Prostate gland (tissue), 2 donors: ENCODE data around the gene SLC26A11. TPM values are rescaled to one million over a fixed set of nuclear protein-coding genes. Genes with fewer than 3 reads are reported as not detected.
A peak's percentile ranks its signal among the peaks of the same experiment; 100 is the strongest.

Experiments used
- DNase-seq: peaks from one replicate; pipeline ENCODE4 v3.0.0-alpha.2; 2019; ENCODE audit warnings: low spot score
- H3K27ac ChIP-seq, 2 donors: fragments of 200-600 bp; sonication (generic); 2 replicates each; pipeline ENCODE4 v1.5.1; 2017 to 2019
- H3K27me3 ChIP-seq: fragments of 200-600 bp; sonication (generic); replicated peaks from 2 replicates; pipeline ENCODE4 v1.5.1; 2019; ENCODE audit not compliant: insufficient read depth
- H3K36me3 ChIP-seq, 2 donors: fragments of 200-600 bp; sonication (generic); 1 replicate in 1 of 2; 2 replicates in 1 of 2; pipeline versions ENCODE4 v1.5.1 to v1.8.1; 2017 to 2019
- H3K4me1 ChIP-seq: fragments of 200-600 bp; sonication (generic); replicated peaks from 2 replicates; pipeline ENCODE4 v1.5.1; 2019
- H3K4me3 ChIP-seq, 2 donors: fragments of 200-600 bp; sonication (generic); 2 replicates each; pipeline ENCODE4 v1.5.1; 2017 to 2019
- H3K9me3 ChIP-seq: fragments of 200-600 bp; sonication (generic); 2 replicates; pipeline ENCODE4 v1.5.1; 2017
- POLR2A ChIP-seq: fragments of 450-650 bp; IDR thresholded peaks from one replicate; pipeline ENCODE4 v1.6.1; 2016; ENCODE audit warnings: antibody characterized with exemption, mild to moderate bottlenecking
- POLR2AphosphoS5 ChIP-seq: sonication (generic); formaldehyde crosslinking; IDR thresholded peaks from one replicate; pipeline ENCODE4 v1.6.1; 2017; ENCODE audit warnings: antibody characterized with exemption
- WGBS: methylation state at CpG from one replicate; pipeline ENCODE4 v1.1.5; 2018; 5-methylcytosine and 5-hydroxymethylcytosine counted together
- intact Hi-C: fragments of 100-400 bp; cut with DNase I; formaldehyde crosslinking; loops from one replicate; pipeline ENCODE4 v1.14.2; 2022
- total RNA-seq, 2 donors: library from RNA; depleted of rRNA; stranded (reverse); fragments of >200 nt; gene quantifications; one replicate each; pipeline ENCODE4 v1.1.0, GENCODE V29; 2016
- TF ChIP-seq, protein P1 (sequence below), 4 experiments: fragments of 200-600 bp in 2 of 4; fragments of 450-650 bp in 2 of 4; sonication (generic) in 2 of 4; IDR thresholded peaks; 1 replicate in 3 of 4; 2 replicates in 1 of 4; pipeline ENCODE4 v1.5.1; 2016 to 2019; ENCODE audit warnings: antibody characterized with exemption in 4 of 4, mild to moderate bottlenecking in 2 of 4, moderate library complexity in 2 of 4

SLC26A11 gene
- 10 to 100 TPM; 16.9 to 32.4 TPM for total RNA-seq

DNA sequence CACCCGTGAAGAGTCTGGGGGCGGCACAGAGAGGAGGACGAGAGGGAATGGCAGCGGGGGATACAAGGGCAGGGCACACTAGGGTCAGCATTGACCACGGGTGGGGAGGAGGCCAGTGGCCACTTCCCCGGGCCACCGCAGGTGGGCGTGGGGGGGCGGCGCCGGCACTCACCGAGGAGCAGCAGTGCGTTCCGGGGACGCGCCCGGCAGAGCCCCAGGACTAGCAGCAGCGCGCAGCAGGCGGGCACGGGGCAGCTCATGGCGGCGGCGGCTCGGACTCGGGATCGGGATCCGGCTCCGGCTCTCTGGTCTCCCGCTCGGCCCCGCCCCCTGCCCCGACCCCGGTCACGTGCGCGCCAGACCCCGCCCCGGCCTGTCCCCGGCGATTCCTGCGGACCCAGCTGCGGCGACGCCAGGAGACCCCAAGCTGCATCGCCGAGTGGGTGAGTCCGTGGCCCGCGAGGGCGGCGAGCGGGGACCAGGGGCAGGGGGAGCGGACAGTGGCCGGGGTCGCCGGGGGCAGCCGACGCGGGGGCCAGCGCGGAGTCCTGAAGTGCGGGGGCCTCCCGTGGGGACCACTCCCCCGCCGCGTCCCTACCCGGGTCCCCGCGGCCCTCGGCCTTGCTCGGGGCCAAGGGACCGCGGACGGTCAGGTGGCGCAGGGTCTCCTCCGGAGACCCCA lies at the start of gene SLC26A11, which contains the start of gene SGSH:
SLC26A11 (plus strand) TSS at position 374 of the 682 bp plus-strand sequence. CDS start 1,134 bp downstream, outside the sequence.
SGSH (minus strand) TSS at position 280 of the 682 bp plus-strand sequence; CDS start at position 260, 20 bp downstream.
- H3K4me3 ChIP-seq = peak within 1 kb of the TSS; percentile 96 to 97
- H3K4me1 ChIP-seq = peaks cover 4% of the 10 kb centered on the region
- no peaks in the 10 kb centered on the region for H3K36me3 ChIP-seq
- no peaks in the 10 kb centered on the region for H3K27me3 ChIP-seq
- WGBS = 0% methylated on average over 17 of the region's 77 CpGs
- H3K27ac ChIP-seq = peak within 1 kb of the TSS; percentile 82 to 91
- intact Hi-C loops = loop anchor here (10.0 kb wide), 1 partner anchor 215 kb away; no protein-coding TSS in a partner anchor
- no peaks in the 10 kb centered on the region for H3K9me3 ChIP-seq
- peak; percentile 79 for DNase-seq
- TF ChIP-seq, protein P1, sequence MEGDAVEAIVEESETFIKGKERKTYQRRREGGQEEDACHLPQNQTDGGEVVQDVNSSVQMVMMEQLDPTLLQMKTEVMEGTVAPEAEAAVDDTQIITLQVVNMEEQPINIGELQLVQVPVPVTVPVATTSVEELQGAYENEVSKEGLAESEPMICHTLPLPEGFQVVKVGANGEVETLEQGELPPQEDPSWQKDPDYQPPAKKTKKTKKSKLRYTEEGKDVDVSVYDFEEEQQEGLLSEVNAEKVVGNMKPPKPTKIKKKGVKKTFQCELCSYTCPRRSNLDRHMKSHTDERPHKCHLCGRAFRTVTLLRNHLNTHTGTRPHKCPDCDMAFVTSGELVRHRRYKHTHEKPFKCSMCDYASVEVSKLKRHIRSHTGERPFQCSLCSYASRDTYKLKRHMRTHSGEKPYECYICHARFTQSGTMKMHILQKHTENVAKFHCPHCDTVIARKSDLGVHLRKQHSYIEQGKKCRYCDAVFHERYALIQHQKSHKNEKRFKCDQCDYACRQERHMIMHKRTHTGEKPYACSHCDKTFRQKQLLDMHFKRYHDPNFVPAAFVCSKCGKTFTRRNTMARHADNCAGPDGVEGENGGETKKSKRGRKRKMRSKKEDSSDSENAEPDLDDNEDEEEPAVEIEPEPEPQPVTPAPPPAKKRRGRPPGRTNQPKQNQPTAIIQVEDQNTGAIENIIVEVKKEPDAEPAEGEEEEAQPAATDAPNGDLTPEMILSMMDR (IDR thresholded peaks at IDR 0.05) = peak in 1 of 4 experiments; percentile 19
- TF ChIP-seq POLR2A (peak; percentile 68), POLR2AphosphoS5 (no peak)

GRCh38 chr17:80171681-80172080 lies 48.5 kb upstream of the SLC26A11 start:
- TF ChIP-seq POLR2AphosphoS5 (no peak), POLR2A (no peak)
- TF ChIP-seq, protein P1 (IDR thresholded peaks at IDR 0.05) = no peak
- intact Hi-C loops = no loop called here
- Histone ChIP-seq H3K4me1 (no peaks in the 10 kb centered on the region), H3K27ac (no peak overlapping the region), H3K27me3 (no peaks in the 10 kb centered on the region), H3K36me3 (no peaks in the 10 kb centered on the region), H3K4me3 (no peak overlapping the region), H3K9me3 (no peaks in the 10 kb centered on the region)
- 98% methylated on average over 7 of the region's 7 CpGs for WGBS
- no peak for DNase-seq

DNA sequence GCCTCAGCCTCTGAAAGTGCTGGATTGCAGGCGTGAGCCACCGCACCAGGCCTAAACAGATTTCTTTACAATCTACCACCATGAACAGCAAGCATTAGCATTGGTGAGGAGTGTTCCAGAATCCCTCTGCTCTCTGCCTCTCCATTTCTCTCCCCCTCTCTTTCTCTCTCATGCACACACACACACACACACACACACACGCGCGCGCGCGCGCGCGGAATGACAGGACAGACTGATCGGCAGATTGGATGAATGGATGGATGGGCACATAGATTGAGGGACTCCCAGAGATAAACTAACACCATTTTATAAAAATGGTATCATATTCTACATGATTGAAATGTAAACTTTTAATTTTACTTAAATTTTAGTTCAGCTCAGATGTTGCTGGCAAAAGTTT lies 47.1 kb upstream of the SLC26A11 start:
- H3K27ac ChIP-seq = no peak overlapping the region
- intact Hi-C loops = no loop called here
- no peak for DNase-seq
- no peaks in the 10 kb centered on the region for H3K36me3 ChIP-seq
- 92% methylated on average over 12 of the region's 12 CpGs for WGBS
- no peak overlapping the region for H3K4me3 ChIP-seq
- no peaks in the 10 kb centered on the region for H3K9me3 ChIP-seq
- no peaks in the 10 kb centered on the region for H3K4me1 ChIP-seq
- no peaks in the 10 kb centered on the region for H3K27me3 ChIP-seq
- TF ChIP-seq, protein P1 (IDR thresholded peaks at IDR 0.05) = no peak
- TF ChIP-seq POLR2AphosphoS5 (no peak), POLR2A (no peak)

- Histone ChIP-seq H3K27me3 (no peaks in the 10 kb centered on the region), H3K9me3 (no peaks in the 10 kb centered on the region), H3K36me3 (no peaks in the 10 kb centered on the region), H3K4me1 (no peaks in the 10 kb centered on the region), H3K27ac (no peak overlapping the region), H3K4me3 (no peak overlapping the region)
- intact Hi-C loops = no loop called here
- TF ChIP-seq POLR2A = no peak
- WGBS = 91% methylated on average over 6 of the region's 6 CpGs
- DNase-seq = no peak
These were observed 46.3 kb upstream of the SLC26A11 start for GRCh38 chr17:80173916-80174315.

DNA sequence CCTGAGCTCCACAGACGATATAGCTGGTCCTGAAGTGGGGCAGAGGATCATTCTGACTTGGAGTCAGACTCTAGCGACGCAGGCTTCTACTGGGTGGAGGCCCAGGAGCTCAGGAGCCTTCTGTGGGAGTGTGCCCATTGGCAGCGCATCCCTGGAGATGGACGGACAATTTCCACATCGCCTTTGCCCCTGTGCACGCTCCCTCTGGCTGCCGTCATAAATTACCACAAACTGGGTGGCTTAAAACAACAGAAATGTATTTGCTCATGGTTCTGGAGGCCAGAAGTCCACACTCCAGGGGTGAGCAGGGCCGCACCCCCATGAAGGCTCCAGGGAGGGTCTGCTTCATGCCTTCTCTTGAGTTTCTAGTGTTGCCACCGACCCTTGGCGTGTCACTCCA lies 43.5 kb upstream of the SLC26A11 start:
- no peak overlapping the region for H3K4me3 ChIP-seq
- no peak overlapping the region for H3K27ac ChIP-seq
- H3K4me1 ChIP-seq = no peaks in the 10 kb centered on the region
- 91% methylated on average over 11 of the region's 11 CpGs for WGBS
- DNase-seq = no peak
- H3K9me3 ChIP-seq = no peaks in the 10 kb centered on the region
- TF ChIP-seq POLR2A (no peak), POLR2AphosphoS5 (no peak)
- TF ChIP-seq, protein P1 (IDR thresholded peaks at IDR 0.05) = no peak
- H3K27me3 ChIP-seq = no peaks in the 10 kb centered on the region
- intact Hi-C loops = no loop called here
- no peaks in the 10 kb centered on the region for H3K36me3 ChIP-seq
